Sigmoid colon (tissue), 7 donors: ENCODE results near the gene ALDH3A1. TPM values are rescaled to one million over a fixed set of nuclear protein-coding genes. Genes with fewer than 3 reads are reported as not detected.

Experiments
- DNase-seq: peaks from one replicate; pipeline ENCODE4 v3.0.0-alpha.2; 2019
- H3K27ac ChIP-seq, 4 donors: fragments of 200-600 bp; sonication (generic); one replicate each; pipeline ENCODE4 v1.5.1; 2016 to 2019; ENCODE audit warnings: mild to moderate bottlenecking in 1 of 4
- H3K27me3 ChIP-seq, 3 donors: fragments of 200-600 bp; sonication (generic); one replicate each; pipeline ENCODE4 v1.5.1; 2019; ENCODE audit warnings: mild to moderate bottlenecking in 1 of 3
- H3K36me3 ChIP-seq, 4 donors: fragments of 200-600 bp; sonication (generic); one replicate each; pipeline ENCODE4 v1.5.1; 2016 to 2019
- H3K4me1 ChIP-seq, 4 donors: fragments of 200-600 bp; sonication (generic); one replicate each; pipeline ENCODE4 v1.5.1; 2017 to 2019
- H3K4me3 ChIP-seq, 4 donors: fragments of 200-600 bp; sonication (generic); one replicate each; pipeline ENCODE4 v1.5.1; 2017 to 2019; ENCODE audit warnings: mild to moderate bottlenecking in 2 of 4, moderate library complexity in 1 of 4
- H3K9me3 ChIP-seq, 4 donors: fragments of 200-600 bp in 3 of 4; sonication (generic) in 3 of 4; one replicate each; pipeline versions ENCODE4 v1.5.1 to v1.6.1; 2013 to 2019
- CTCF ChIP-seq, 4 experiments: fragments of 450-650 bp in 3 of 4; fragments of 200-600 bp in 1 of 4; IDR thresholded peaks; one replicate each; pipeline ENCODE4 v1.5.1; 2016 to 2019; ENCODE audit warnings: antibody characterized with exemption in 4 of 4, mild to moderate bottlenecking in 3 of 4, moderate library complexity in 2 of 4
- EP300 ChIP-seq, 4 donors: sonication (generic); formaldehyde crosslinking; IDR thresholded peaks; one replicate each; pipeline ENCODE4 v1.6.1; 2017; ENCODE audit warnings: antibody characterized with exemption in 4 of 4
- POLR2A ChIP-seq, 2 donors: fragments of 450-650 bp; IDR thresholded peaks; one replicate each; pipeline ENCODE4 v1.6.1; 2016; ENCODE audit warnings: antibody characterized with exemption in 2 of 2, mild to moderate bottlenecking in 2 of 2, moderate library complexity in 2 of 2
- POLR2AphosphoS5 ChIP-seq, 4 donors: sonication (generic); formaldehyde crosslinking; IDR thresholded peaks; one replicate each; pipeline ENCODE4 v1.6.1; 2017; ENCODE audit warnings: antibody characterized with exemption in 4 of 4
- WGBS, 2 donors: extraction: QIAGEN DNeasy Blood & Tissue Kit; methylation state at CpG; one replicate each; pipeline ENCODE4 v1.1.7; 2013; 5-methylcytosine and 5-hydroxymethylcytosine counted together
- intact Hi-C: fragments of 100-400 bp; cut with DNase I; formaldehyde crosslinking; loops from one replicate; pipeline ENCODE4 v1.15.1; 2023
- polyA plus RNA-seq, 3 donors: library from polyadenylated mRNA; stranded (reverse); fragments of 200-250 nt; gene quantifications; one replicate each; pipeline ENCODE4 v1.2.3, GENCODE V29; 2013
- total RNA-seq, 4 donors: library from RNA; depleted of rRNA; stranded (reverse); fragments of >200 nt; gene quantifications; one replicate each; pipeline ENCODE4 v1.1.0, GENCODE V29; 2016
- donor health status: healthy with polysubstance abuse.
- donor health status: Bipolar disorder and iron deficiency.
- donor health status: healthy.

ALDH3A1 gene
- total and polyA plus RNA-seq, 7 donors, result 0.16 to 6.0 (median 1.1) TPM

GRCh38 chr17:19752216-19753050, 4.3 kb upstream of the ALDH3A1 start:
- peak overlapping the region; percentile 21 to 83 (median 75) for H3K27ac ChIP-seq

GRCh38 chr17:19750835-19751234, 2.7 kb upstream of the ALDH3A1 start:
- no peak overlapping the region for H3K4me3 ChIP-seq
- DNase-seq, result no peak
- no peak for TF ChIP-seq CTCF (IDR thresholded peaks at IDR 0.05)
- WGBS, 2 donors, result 92 to 96% methylated on average over 3 of the region's 3 CpGs
- H3K36me3 ChIP-seq, result no peaks in the 10 kb centered on the region
- H3K27ac ChIP-seq, result no peak overlapping the region
- no peaks in the 10 kb centered on the region for H3K27me3 ChIP-seq
- intact Hi-C loops, result no loop called here
- no peaks in the 10 kb centered on the region for H3K9me3 ChIP-seq
- peaks cover 0 to 26% (median 15%) of the 10 kb centered on the region in 4 donors for H3K4me1 ChIP-seq

More at GRCh38 chr17:19752216-19753050, 4.3 kb upstream of the ALDH3A1 start:
- TF ChIP-seq POLR2A (IDR thresholded peaks at IDR 0.05) (no peak), POLR2AphosphoS5 (IDR thresholded peaks at IDR 0.05) (no peak), EP300 (IDR thresholded peaks at IDR 0.05) (no peak)
- WGBS, 2 donors, result 75 to 81% methylated on average over 15 of the region's 15 CpGs
- Histone ChIP-seq H3K9me3 (no peaks in the 10 kb centered on the region), H3K27me3 (no peaks in the 10 kb centered on the region), H3K4me3 (no peak overlapping the region), H3K36me3 (no peaks in the 10 kb centered on the region), H3K4me1 (peaks cover 0 to 26% (median 15%) of the 10 kb centered on the region in 4 donors)
- intact Hi-C loops, result no loop called here
- peak; percentile 46 for DNase-seq

GRCh38 chr17:19750020-19750572, 2.0 kb upstream of the ALDH3A1 start:
- no peaks in the 10 kb centered on the region for H3K36me3 ChIP-seq
- no peak for TF ChIP-seq POLR2AphosphoS5 (IDR thresholded peaks at IDR 0.05)
- TF ChIP-seq POLR2A (IDR thresholded peaks at IDR 0.05), result no peak
- no peak for TF ChIP-seq CTCF (IDR thresholded peaks at IDR 0.05)
- no peak for TF ChIP-seq EP300 (IDR thresholded peaks at IDR 0.05)
- no peak overlapping the region for H3K4me3 ChIP-seq
- DNase-seq, result no peak
- H3K27ac ChIP-seq, result no peak overlapping the region
- H3K9me3 ChIP-seq, result no peaks in the 10 kb centered on the region
- no peaks in the 10 kb centered on the region for H3K27me3 ChIP-seq
- WGBS, 2 donors, result 91 to 95% methylated on average over 9 of the region's 9 CpGs
- intact Hi-C loops, result no loop called here
- H3K4me1 ChIP-seq, result peaks cover 0 to 30% (median 19%) of the 10 kb centered on the region in 4 donors

- H3K27me3 ChIP-seq, result no peaks in the 10 kb centered on the region
- no peaks in the 10 kb centered on the region for H3K36me3 ChIP-seq
- H3K9me3 ChIP-seq, result no peaks in the 10 kb centered on the region
- intact Hi-C loops, result no loop called here
- no peak overlapping the region for H3K27ac ChIP-seq
- 74 to 83% methylated on average over 13 of the region's 13 CpGs for WGBS, 2 donors
- peaks cover 0 to 33% (median 25%) of the 10 kb centered on the region in 4 donors for H3K4me1 ChIP-seq
- H3K4me3 ChIP-seq, result no peak overlapping the region
- TF ChIP-seq EP300 (IDR thresholded peaks at IDR 0.05) (no peak), POLR2A (IDR thresholded peaks at IDR 0.05) (no peak), POLR2AphosphoS5 (IDR thresholded peaks at IDR 0.05) (no peak), CTCF (IDR thresholded peaks at IDR 0.05) (no peak)
- no peak for DNase-seq
Observed at GRCh38 chr17:19748807-19749193, 702 bp upstream of the ALDH3A1 start.

GRCh38 chr17:19747159-19747719, 859 bp downstream of the ALDH3A1 start:
- intact Hi-C loops, result no loop called here
- no peak for TF ChIP-seq POLR2A (IDR thresholded peaks at IDR 0.05)
- TF ChIP-seq POLR2AphosphoS5 (IDR thresholded peaks at IDR 0.05), result no peak
- no peak for TF ChIP-seq CTCF (IDR thresholded peaks at IDR 0.05)
- no peak for TF ChIP-seq EP300 (IDR thresholded peaks at IDR 0.05)
- H3K27ac ChIP-seq, result no peak overlapping the region
- no peaks in the 10 kb centered on the region for H3K36me3 ChIP-seq
- 89 to 94% methylated on average over 13 of the region's 13 CpGs for WGBS, 2 donors
- H3K9me3 ChIP-seq, result no peaks in the 10 kb centered on the region
- no peaks in the 10 kb centered on the region for H3K27me3 ChIP-seq
- no peak for DNase-seq
- H3K4me3 ChIP-seq, result no peak overlapping the region
- H3K4me1 ChIP-seq, result peaks cover 0 to 19% (median 13%) of the 10 kb centered on the region in 4 donors
